ENCODE measurements around the gene LAMA5. TPM values are rescaled to one million over a fixed set of nuclear protein-coding genes. Genes with fewer than 3 reads are reported as not detected.

LAMA5 gene
- total RNA-seq, 1 donor from 2014 or later = 35.0 TPM

GRCh38 chr20:62286493-62287064 lies 80.5 kb downstream of the LAMA5 start:
- H3K27me3 Mint-ChIP-seq (ENCODE audit: low read depth) = no peaks in the 10 kb centered on the region
- H3K36me3 Mint-ChIP-seq (ENCODE audit: low read depth) = peaks cover 1% of the 10 kb centered on the region
- no peaks in the 10 kb centered on the region for H3K9me3 Mint-ChIP-seq
- TF ChIP-seq CTCF (conservative IDR thresholded peaks at IDR 0.05) = no peak
- no peak overlapping the region for H3K27ac Mint-ChIP-seq (ENCODE audit: unreplicated experiment)
- H3K4me1 Mint-ChIP-seq = no peaks in the 10 kb centered on the region
- H3K4me3 Mint-ChIP-seq = no peak overlapping the region
- DNase-seq (ENCODE audit: low read depth, low spot score) = no peak

DNA sequence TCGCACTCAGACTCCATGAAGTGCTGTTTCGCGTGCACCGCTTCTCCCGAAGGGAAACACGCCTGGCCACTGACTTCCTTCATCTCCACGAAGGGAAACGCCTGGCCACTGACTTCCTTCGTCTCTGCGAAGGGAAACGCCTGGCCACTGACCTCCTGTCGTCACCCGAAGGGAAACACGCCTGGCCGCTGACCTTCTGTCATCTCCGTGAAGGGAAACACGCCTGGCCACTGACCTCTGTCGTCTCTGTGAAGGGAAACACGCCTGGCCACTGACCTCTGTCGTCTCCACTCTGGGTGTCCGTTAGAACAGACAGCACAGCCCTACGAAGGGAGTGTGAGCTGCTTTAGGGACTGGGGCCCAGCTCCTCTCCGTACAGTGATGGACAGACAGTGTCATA lies 81.4 kb downstream of the LAMA5 start:
- H3K4me3 Mint-ChIP-seq = no peak overlapping the region
- H3K27ac Mint-ChIP-seq (ENCODE audit: unreplicated experiment) = no peak overlapping the region
- no peak for TF ChIP-seq CTCF (conservative IDR thresholded peaks at IDR 0.05)
- DNase-seq (ENCODE audit: low read depth, low spot score) = no peak
- H3K36me3 Mint-ChIP-seq (ENCODE audit: low read depth) = peaks cover 3% of the 10 kb centered on the region
- no peaks in the 10 kb centered on the region for H3K4me1 Mint-ChIP-seq
- H3K9me3 Mint-ChIP-seq = no peaks in the 10 kb centered on the region
- H3K27me3 Mint-ChIP-seq (ENCODE audit: low read depth) = no peaks in the 10 kb centered on the region

GRCh38 chr20:62285151-62285550 lies 82.0 kb downstream of the LAMA5 start:
- Mint-ChIP-seq H3K27ac (ENCODE audit: unreplicated experiment) (peak overlapping the region; percentile 78), H3K36me3 (ENCODE audit: low read depth) (peaks cover 3% of the 10 kb centered on the region), H3K27me3 (ENCODE audit: low read depth) (no peaks in the 10 kb centered on the region), H3K9me3 (no peaks in the 10 kb centered on the region), H3K4me3 (no peak overlapping the region), H3K4me1 (no peaks in the 10 kb centered on the region)
- DNase-seq (ENCODE audit: low read depth, low spot score) = no peak
- TF ChIP-seq CTCF (conservative IDR thresholded peaks at IDR 0.05) = no peak

DNA sequence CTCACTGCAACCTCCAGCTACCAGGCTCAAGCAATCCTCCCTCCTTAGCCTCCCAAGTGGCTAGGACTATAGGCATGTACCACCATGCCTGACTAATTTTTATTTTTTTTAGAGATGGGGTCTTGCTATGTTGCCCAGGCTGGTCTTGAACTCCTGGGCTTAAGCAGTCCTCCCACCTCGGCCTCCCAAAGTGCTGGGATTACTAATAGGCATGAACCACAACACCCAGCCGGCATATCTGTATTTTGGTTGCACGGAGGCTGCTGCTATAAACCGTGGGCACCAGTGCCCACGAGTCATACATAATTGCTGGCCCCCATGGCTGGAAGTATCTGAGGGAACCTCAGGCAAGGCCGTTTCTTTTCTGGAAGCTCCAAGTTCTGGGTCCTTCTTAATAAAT lies 82.7 kb downstream of the LAMA5 start:
- TF ChIP-seq CTCF (conservative IDR thresholded peaks at IDR 0.05) = no peak
- no peak overlapping the region for H3K27ac Mint-ChIP-seq (ENCODE audit: unreplicated experiment)
- no peaks in the 10 kb centered on the region for H3K4me1 Mint-ChIP-seq
- H3K9me3 Mint-ChIP-seq = no peaks in the 10 kb centered on the region
- no peak for DNase-seq (ENCODE audit: low read depth, low spot score)
- peaks cover 3% of the 10 kb centered on the region for H3K36me3 Mint-ChIP-seq (ENCODE audit: low read depth)
- no peaks in the 10 kb centered on the region for H3K27me3 Mint-ChIP-seq (ENCODE audit: low read depth)
- no peak overlapping the region for H3K4me3 Mint-ChIP-seq

- Mint-ChIP-seq H3K4me3 (no peak overlapping the region), H3K27me3 (ENCODE audit: low read depth) (no peaks in the 10 kb centered on the region), H3K27ac (ENCODE audit: unreplicated experiment) (no peak overlapping the region), H3K4me1 (no peaks in the 10 kb centered on the region), H3K36me3 (ENCODE audit: low read depth) (peaks cover 3% of the 10 kb centered on the region), H3K9me3 (no peaks in the 10 kb centered on the region)
- TF ChIP-seq CTCF (conservative IDR thresholded peaks at IDR 0.05) = no peak
- DNase-seq (ENCODE audit: low read depth, low spot score) = no peak
Measured at GRCh38 chr20:62282877-62283503, 84.1 kb downstream of the LAMA5 start.
